Panc1 (cell line): ENCODE measurements around the gene NPLOC4. TPM values are rescaled to one million over a fixed set of nuclear protein-coding genes. Genes with fewer than 3 reads are reported as not detected.

ENCODE experiments used
- ATAC-seq: fragments of 200-7000 bp; cut with Tn5 transposase; 2 replicates; pipeline ENCODE4 v1.9.1; 2020; ENCODE audit warnings: mild to moderate bottlenecking, moderate library complexity
- BruUV-seq: library from RNA; stranded (reverse); fragments of 400-500 nt; replicated peaks from 2 replicates; lab custom pipeline; 2021; lab: Mats Ljungman, UMichigan
- CTCF ChIA-PET: fragments of 300-600 bp; sonication (Branson Sonifier 250); formaldehyde crosslinking; loops from one replicate; lab custom pipeline; 2022; ENCODE audit warnings: antibody characterized with exemption; lab: Charles Lee
- POLR2A ChIA-PET: fragments of 300-600 bp; sonication (Branson Sonifier 250); formaldehyde crosslinking; loops from one replicate; lab custom pipeline; 2022; ENCODE audit warnings: antibody characterized with exemption; lab: Charles Lee
- DNase-seq: peaks from one replicate; pipeline ENCODE4 v3.0.0-alpha.2; 2010; ENCODE audit warnings: low read depth, low spot score
- H3K27ac ChIP-seq: 2 replicates; pipeline ENCODE4 v1.5.1; 2011; ENCODE audit warnings: mild to moderate bottlenecking, low read length, inconsistent platforms
- H3K27me3 ChIP-seq: fragments of 200-500 bp; sonication (Bioruptor generic); 2 replicates; pipeline ENCODE4 v1.6.0; 2014; ENCODE audit warnings: low read length, inconsistent platforms; ENCODE audit not compliant: control insufficient read depth, insufficient read depth
- H3K36me3 ChIP-seq: fragments of 200-500 bp; sonication (Bioruptor generic); 2 replicates; pipeline ENCODE4 v1.5.1; 2014; ENCODE audit warnings: inconsistent platforms, mild to moderate bottlenecking, low read length, moderate library complexity; ENCODE audit not compliant: control insufficient read depth, insufficient read depth
- H3K4me1 ChIP-seq: 2 replicates; pipeline ENCODE4 v1.5.1; 2011; ENCODE audit warnings: inconsistent platforms, mild to moderate bottlenecking, low read length, moderate library complexity; ENCODE audit not compliant: control insufficient read depth, insufficient read depth
- H3K4me3 ChIP-seq, 2 experiments: 2 replicates each; pipeline ENCODE4 v1.5.1; 2011 to 2012; ENCODE audit warnings: low read depth in 2 of 2, low read length in 2 of 2, mild to moderate bottlenecking in 2 of 2, inconsistent platforms in 1 of 2, moderate library complexity in 1 of 2
- H3K9me3 ChIP-seq: fragments of 200-500 bp; sonication (Bioruptor generic); 2 replicates; pipeline ENCODE4 v1.5.1; 2014; ENCODE audit warnings: low read depth, mild to moderate bottlenecking, inconsistent platforms, low read length, moderate library complexity; ENCODE audit not compliant: control insufficient read depth, insufficient read depth
- POLR2AphosphoS5 ChIP-seq: IDR thresholded peaks from 2 replicates; pipeline ENCODE4 v1.6.1; 2012; ENCODE audit warnings: mild to moderate bottlenecking, low read depth, low read length, moderate library complexity
- SIN3A ChIP-seq: IDR thresholded peaks from 2 replicates; pipeline ENCODE4 v1.6.1; 2012; ENCODE audit warnings: low read depth, mild to moderate bottlenecking, low read length, moderate library complexity, borderline replicate concordance; ENCODE audit not compliant: insufficient read depth
- TCF7L2 ChIP-seq: IDR thresholded peaks from 2 replicates; pipeline ENCODE4 v1.6.1; 2011; ENCODE audit warnings: mild to moderate bottlenecking, low read depth, low read length, inconsistent platforms
- in situ Hi-C: cut with HindIII; loops from 2 replicates; pipeline ENCODE4 v1.10.0; 2016; ENCODE audit warnings: low sequenced_read_pairs, low pct_unique_long_range_greater_than_20kb
- intact Hi-C: fragments of 100-400 bp; cut with micrococcal nuclease; formaldehyde crosslinking; loops from one replicate; pipeline ENCODE4 v1.10.0; 2022; ENCODE audit not compliant: unreplicated experiment
- total RNA-seq: library from RNA; stranded (reverse); gene quantifications from one replicate; pipeline ENCODE4 v1.2.1, GENCODE V29; 2021; ENCODE audit not compliant: unreplicated experiment
- TF ChIP-seq, protein P1 (sequence below), 2 experiments: IDR thresholded peaks; 2 replicates each; pipeline ENCODE4 v1.6.1; 2011 to 2012; ENCODE audit warnings: low read depth in 2 of 2, control low read depth in 1 of 2, low read length in 1 of 2, mild to moderate bottlenecking in 1 of 2, moderate library complexity in 1 of 2; ENCODE audit not compliant: insufficient read depth in 1 of 2
- TF ChIP-seq, protein P2 (sequence below): fragments of 450-650 bp; IDR thresholded peaks from 2 replicates; pipeline ENCODE4 v1.5.1; 2017; ENCODE audit warnings: mild to moderate bottlenecking

Gene NPLOC4
- total RNA-seq, 1 experiment from 2014 or later: 246 TPM

DNA sequence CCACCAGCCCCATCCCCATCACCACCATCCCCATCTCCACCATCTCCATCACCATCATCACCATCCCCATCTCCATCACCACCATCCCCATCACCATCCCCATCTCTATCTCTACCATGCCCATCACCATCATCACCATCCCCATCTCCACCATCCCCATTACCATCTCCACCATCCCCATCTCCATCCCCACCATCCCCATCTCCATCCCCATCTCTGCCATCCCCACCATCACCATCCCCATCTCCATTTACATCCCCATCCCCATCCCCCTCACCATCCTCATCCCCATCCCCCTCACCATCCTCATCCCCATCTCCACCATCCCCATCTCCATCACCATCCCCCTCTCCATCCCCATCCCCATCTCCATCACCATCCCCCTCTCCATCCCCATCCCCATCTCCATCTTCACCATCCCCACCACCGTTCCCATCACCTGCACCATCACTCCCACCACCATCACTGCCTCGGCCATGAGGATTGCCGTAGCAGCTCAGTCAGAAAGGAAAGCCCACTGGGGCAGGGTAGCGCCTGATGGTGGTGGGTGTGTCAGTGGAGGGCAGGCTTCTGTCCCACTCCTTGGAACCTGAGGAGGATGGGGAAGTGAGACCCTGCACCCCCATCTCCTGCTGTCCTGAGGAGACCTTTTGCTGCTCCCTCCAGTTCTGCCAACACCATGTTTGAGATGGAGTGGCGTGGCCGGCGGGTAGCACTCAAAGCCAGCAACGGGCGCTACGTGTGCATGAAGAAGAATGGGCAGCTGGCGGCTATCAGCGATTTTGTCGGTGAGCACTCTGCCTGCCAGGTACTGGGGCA, 101.2 kb downstream of the NPLOC4 start:
- H3K27ac ChIP-seq: peak overlapping the region; percentile 71
- BruUV-seq: no TSS peak
- DNase-seq: no peak
- intact Hi-C loops (no loop called here), in situ Hi-C loops (no loop called here)
- TF ChIP-seq TCF7L2: no peak
- TF ChIP-seq, protein P1, sequence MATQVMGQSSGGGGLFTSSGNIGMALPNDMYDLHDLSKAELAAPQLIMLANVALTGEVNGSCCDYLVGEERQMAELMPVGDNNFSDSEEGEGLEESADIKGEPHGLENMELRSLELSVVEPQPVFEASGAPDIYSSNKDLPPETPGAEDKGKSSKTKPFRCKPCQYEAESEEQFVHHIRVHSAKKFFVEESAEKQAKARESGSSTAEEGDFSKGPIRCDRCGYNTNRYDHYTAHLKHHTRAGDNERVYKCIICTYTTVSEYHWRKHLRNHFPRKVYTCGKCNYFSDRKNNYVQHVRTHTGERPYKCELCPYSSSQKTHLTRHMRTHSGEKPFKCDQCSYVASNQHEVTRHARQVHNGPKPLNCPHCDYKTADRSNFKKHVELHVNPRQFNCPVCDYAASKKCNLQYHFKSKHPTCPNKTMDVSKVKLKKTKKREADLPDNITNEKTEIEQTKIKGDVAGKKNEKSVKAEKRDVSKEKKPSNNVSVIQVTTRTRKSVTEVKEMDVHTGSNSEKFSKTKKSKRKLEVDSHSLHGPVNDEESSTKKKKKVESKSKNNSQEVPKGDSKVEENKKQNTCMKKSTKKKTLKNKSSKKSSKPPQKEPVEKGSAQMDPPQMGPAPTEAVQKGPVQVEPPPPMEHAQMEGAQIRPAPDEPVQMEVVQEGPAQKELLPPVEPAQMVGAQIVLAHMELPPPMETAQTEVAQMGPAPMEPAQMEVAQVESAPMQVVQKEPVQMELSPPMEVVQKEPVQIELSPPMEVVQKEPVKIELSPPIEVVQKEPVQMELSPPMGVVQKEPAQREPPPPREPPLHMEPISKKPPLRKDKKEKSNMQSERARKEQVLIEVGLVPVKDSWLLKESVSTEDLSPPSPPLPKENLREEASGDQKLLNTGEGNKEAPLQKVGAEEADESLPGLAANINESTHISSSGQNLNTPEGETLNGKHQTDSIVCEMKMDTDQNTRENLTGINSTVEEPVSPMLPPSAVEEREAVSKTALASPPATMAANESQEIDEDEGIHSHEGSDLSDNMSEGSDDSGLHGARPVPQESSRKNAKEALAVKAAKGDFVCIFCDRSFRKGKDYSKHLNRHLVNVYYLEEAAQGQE (IDR thresholded peaks at IDR 0.05; ENCODE audit: insufficient read depth in 1 of 2, low read depth in 2 of 2, low read length in 1 of 2): 0 out of 4 replicates have a peak, but pooled peaks of 1 of the 2 experiments have one; percentile 19
- H3K27me3 ChIP-seq: no peaks in the 10 kb centered on the region
- no peaks in the 10 kb centered on the region for H3K36me3 ChIP-seq
- peaks cover 42% of the 10 kb centered on the region for H3K4me1 ChIP-seq
- ChIA-PET CTCF (no interaction called here), POLR2A (no interaction called here)
- ATAC-seq: peak; percentile 1
- H3K4me3 ChIP-seq: no peak overlapping the region
- H3K9me3 ChIP-seq: no peaks in the 10 kb centered on the region

DNA sequence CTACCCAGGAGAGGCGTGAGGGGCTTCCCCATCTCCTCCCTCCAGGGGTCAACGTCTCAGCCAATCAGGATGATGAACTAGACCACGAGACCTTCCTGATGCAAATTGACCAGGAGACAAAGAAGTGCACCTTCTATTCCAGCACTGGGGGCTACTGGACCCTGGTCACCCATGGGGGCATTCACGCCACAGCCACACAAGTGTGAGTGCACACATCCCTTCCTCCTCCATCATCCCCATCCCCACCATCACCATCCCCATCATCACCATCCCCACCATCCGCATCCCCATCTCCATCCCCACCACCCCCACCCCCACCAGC, 101.9 kb downstream of the NPLOC4 start:
- no TSS peak for BruUV-seq
- Histone ChIP-seq H3K4me3 (no peak overlapping the region), H3K36me3 (no peaks in the 10 kb centered on the region), H3K4me1 (peaks cover 38% of the 10 kb centered on the region), H3K27me3 (no peaks in the 10 kb centered on the region), H3K27ac (peak overlapping the region; percentile 75), H3K9me3 (no peaks in the 10 kb centered on the region)
- no peak for DNase-seq
- intact Hi-C loops: no loop called here
- ChIA-PET POLR2A (no interaction called here), CTCF (no interaction called here)
- in situ Hi-C loops: no loop called here
- TF ChIP-seq SIN3A (peak; percentile 82; the same call in 1 of the 2 replicates), POLR2AphosphoS5 (peak; percentile 79), TCF7L2 (no peak)
- TF ChIP-seq, protein P2, sequence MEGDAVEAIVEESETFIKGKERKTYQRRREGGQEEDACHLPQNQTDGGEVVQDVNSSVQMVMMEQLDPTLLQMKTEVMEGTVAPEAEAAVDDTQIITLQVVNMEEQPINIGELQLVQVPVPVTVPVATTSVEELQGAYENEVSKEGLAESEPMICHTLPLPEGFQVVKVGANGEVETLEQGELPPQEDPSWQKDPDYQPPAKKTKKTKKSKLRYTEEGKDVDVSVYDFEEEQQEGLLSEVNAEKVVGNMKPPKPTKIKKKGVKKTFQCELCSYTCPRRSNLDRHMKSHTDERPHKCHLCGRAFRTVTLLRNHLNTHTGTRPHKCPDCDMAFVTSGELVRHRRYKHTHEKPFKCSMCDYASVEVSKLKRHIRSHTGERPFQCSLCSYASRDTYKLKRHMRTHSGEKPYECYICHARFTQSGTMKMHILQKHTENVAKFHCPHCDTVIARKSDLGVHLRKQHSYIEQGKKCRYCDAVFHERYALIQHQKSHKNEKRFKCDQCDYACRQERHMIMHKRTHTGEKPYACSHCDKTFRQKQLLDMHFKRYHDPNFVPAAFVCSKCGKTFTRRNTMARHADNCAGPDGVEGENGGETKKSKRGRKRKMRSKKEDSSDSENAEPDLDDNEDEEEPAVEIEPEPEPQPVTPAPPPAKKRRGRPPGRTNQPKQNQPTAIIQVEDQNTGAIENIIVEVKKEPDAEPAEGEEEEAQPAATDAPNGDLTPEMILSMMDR: no peak
- TF ChIP-seq, protein P1 (IDR thresholded peaks at IDR 0.05; ENCODE audit: insufficient read depth in 1 of 2, low read depth in 2 of 2, low read length in 1 of 2): no peak
- no peak for ATAC-seq
